CD4-positive, alpha-beta T cell treated with Interleukin-1 beta for 1 hour (primary cell): ENCODE measurements around the gene NEXMIF.
"Not testable (repeated sequence)": the region's sequence is repeated elsewhere in the genome, so short reads cannot be mapped to it uniquely, and the experiment has no call there.

Experiments used
- DNase-seq, 2 donors: peaks; one replicate each; pipeline ENCODE4 v3.0.0-alpha.2; 2020 to 2022

The NEXMIF gene

DNA sequence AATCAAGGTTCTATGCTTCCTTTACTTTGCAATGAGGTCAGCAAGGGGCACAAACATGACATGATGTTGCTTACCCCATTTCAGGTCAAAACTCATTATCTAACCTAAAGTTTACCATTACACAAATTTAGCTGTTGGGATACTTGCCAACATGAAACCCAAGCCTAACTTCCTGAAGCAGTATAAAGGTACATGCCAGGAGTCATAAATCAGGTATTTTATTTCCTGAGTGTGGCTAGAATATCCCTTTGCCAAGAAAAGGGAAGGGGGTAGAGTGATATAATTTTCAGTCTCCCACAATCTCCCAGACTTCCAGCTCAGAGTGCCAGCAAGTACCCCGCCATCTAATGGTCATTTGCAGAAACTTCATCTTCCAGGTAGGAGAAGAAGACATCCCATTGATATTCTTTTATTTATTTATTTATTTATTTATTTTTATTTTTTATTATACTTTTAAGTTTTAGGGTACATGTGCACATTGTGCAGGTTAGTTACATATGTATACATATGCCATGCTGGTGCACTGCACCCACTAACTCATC lies 136.6 kb downstream of the NEXMIF start:
- no peak for DNase-seq

DNA sequence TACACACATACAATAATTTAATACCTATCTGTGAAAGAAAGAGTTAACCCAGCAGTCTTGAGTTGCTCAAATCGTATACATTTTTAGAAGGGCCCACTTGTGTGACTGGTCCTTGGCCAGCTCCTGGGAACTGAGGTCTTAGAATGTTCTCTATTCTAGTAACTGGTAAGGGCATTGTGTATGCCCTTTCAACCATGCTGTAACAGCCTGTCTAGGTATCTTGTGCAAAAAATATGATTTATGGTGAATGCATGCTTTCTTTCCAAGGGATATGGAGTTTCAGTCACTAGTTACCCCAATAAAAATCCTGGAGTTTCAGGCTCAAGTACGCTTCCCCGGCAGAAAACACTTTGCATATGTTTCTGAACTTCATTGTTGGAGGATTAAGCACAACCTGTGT lies 140.6 kb downstream of the NEXMIF start:
- DNase-seq, result no peak

DNA sequence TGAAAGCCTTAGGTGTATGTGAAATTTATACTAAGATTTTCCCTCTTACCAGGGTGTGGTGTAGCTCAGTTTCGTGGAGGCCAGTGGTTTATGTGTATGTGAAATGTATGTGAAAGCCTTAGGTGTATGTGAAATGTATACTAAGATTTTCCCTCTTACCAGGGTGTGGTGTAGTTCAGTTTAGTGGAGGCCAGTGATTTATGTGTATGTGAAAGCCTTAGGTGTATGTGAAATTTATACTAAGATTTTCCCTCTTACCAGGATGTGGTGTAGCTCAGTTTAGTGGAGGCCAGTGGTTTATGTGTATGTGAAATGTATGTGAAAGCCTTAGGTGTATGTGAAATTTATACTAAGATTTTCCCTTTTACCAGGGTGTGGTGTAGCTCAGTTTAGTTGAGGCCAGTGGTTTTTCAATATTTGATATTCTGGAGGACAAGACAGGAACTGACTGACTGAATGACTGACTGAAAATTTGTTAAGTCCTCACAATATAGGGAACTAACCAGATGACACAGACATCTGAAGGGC lies 143.7 kb downstream of the NEXMIF start:
- no peak for DNase-seq

DNA sequence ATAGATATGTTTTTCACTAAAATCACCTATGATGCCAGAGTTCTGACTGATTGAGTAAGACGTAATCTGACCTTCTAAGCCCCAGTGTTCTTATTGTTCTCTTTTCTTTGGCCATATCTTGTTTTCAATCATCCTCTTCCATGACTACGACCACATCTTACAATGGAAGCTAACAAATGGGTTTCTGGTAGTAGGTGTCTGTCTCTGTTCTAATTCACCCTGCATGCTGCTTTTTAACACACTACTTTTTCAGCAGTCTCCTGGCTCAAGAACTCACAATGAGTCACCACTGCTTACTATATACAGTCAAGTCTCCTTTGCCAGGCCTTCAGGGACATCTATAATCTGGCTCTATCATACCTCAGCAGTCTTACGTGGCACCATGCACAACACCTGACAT lies 146.1 kb downstream of the NEXMIF start:
- no peak for DNase-seq

DNA sequence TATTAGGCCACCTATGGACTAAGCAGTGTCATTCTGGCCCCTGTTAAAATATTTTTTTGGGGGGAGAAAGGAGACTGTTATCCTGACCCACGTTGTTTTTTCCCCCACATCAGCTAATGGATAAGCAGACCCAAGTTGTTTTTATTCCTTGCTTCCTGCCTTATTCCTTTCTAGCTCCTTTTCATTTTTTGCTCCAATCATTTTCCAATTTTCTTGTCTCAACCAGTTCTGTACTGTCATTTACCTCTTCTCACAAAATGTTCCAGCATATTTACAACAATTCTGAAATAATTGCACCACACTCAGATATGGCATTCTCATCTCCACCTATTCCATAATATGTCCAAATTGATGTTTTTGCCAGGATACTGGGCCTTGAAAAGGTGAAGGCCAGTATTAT lies 150.3 kb downstream of the NEXMIF start:
- no peak for DNase-seq

DNA sequence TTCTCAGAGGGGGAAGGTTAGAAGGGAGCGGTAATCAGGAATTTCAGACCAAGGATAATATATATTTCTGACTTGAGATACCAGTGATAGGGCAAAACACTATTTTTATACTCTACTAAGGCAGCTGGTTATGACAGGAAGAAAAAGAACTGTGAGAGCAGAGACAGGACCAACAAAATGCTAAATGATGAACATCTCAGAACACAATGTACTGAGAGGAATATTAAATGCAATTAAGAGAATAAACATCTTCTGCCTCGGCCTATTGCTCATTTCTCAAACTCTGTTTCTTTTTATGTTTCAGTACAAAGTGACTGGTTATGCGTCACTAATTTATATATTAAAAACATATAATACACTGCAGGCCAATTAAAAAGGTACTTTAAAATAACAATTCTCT lies 188.8 kb downstream of the NEXMIF start:
- no peak for DNase-seq

DNA sequence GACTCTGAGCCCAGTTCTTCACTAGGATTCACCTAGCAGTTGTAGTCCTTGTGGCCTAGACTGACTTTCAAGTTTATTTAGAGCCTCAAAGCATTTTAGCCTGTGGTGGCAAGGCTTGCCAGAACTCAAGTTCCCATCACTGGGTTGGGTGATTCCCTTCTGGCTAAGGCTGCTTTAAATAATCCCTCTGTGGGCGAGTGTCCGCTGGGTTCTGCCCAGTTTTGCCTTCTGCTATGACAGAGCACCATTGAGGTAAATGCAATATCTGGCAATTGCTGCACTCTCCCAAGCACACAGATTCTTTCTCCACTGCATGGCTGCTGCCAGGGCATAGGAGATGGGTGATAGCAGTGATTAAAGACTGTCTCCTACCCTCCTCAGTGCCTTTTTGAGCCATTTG lies 220.0 kb downstream of the NEXMIF start:
- DNase-seq, result no peak

DNA sequence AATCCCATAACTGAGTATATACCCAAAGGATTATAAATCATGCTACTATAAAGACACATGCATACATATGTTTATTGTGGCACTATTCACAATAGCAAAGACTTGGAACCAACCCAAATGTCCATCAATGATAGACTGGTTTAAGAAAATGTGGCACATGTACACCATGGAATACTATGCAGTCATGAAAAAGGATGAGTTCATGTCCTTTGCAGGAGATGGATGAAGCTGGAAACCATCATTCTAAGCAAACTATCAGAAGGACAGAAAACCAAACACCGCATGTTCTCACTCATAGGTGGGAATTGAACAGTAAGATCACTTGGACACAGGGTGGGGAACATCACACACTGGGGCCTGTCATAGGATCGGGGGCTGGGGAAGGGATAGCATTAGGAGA lies 223.9 kb downstream of the NEXMIF start:
- not testable (repeated sequence) for DNase-seq

DNA sequence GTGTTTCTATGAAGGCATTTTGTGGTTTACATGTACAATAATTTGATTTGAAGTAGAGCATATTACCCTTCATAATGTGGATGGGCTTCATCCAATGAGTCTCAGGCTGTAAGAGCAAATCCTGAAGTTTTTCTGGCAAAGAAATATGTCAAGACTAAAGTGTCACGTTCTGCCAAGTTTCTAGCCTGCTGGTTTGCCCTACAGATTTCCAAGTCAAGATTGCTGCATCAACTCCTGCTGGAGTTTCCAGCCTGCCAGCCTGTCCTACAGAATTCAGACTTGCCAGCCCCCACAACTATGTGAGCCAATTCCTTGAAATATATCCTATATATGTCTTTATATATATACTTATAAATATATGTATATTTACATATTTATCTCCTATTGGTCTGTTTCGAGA lies 240.8 kb downstream of the NEXMIF start:
- no peak for DNase-seq
